HepG2 (cell line): ENCODE measurements around the gene OVOL3. TPM values are rescaled to one million over a fixed set of nuclear protein-coding genes. Genes with fewer than 3 reads are reported as not detected.

Source experiments
- ARNTL ChIP-seq: sonication (generic); formaldehyde crosslinking; IDR thresholded peaks from 2 replicates; pipeline ENCODE4 v1.4.0; 2020; ENCODE audit warnings: mild to moderate bottlenecking, missing genetic modification reagents
- JDP2 ChIP-seq: sonication (generic); formaldehyde crosslinking; IDR thresholded peaks from 2 replicates; pipeline ENCODE4 v1.8.1; 2022; ENCODE audit warnings: missing genetic modification reagents, borderline replicate concordance
- KDM5A ChIP-seq: fragments of 200-600 bp; sonication (generic); IDR thresholded peaks from 2 replicates; pipeline ENCODE4 v1.7.0; 2018; ENCODE audit warnings: antibody characterized with exemption, mild to moderate bottlenecking, low read length, borderline replicate concordance
- NFKB2 ChIP-seq: sonication (generic); formaldehyde crosslinking; IDR thresholded peaks from 2 replicates; pipeline ENCODE4 v1.4.0; 2020; ENCODE audit warnings: missing genetic modification reagents, borderline replicate concordance
- RXRA ChIP-seq: sonication (generic); formaldehyde crosslinking; IDR thresholded peaks from 2 replicates; pipeline ENCODE4 v1.5.1; 2020; ENCODE audit warnings: missing genetic modification reagents
- SIN3A ChIP-seq: IDR thresholded peaks from 2 replicates; pipeline ENCODE4 v1.6.1; 2011; ENCODE audit warnings: low read depth, mild to moderate bottlenecking, control low read depth, low read length, borderline replicate concordance
- TAF15 ChIP-seq: fragments of 200-400 bp; formaldehyde crosslinking; IDR thresholded peaks from one replicate; pipeline ENCODE4 v1.6.1; 2018; ENCODE audit warnings: mild to moderate bottlenecking, low read depth, low read length; ENCODE audit not compliant: poor library complexity, severe bottlenecking
- ZBTB25 ChIP-seq: IDR thresholded peaks from 2 replicates; pipeline ENCODE4 v1.6.1; 2018; ENCODE audit warnings: missing genetic modification reagents
- ZNF20 ChIP-seq: sonication (generic); formaldehyde crosslinking; IDR thresholded peaks from 2 replicates; pipeline ENCODE4 v1.4.0; 2020; ENCODE audit warnings: mild to moderate bottlenecking, moderate library complexity, missing genetic modification reagents
- ZNF331 ChIP-seq: sonication (generic); formaldehyde crosslinking; IDR thresholded peaks from 2 replicates; pipeline ENCODE4 v1.4.0; 2020; ENCODE audit warnings: missing genetic modification reagents
- ZNF550 ChIP-seq: sonication (generic); formaldehyde crosslinking; IDR thresholded peaks from 2 replicates; pipeline ENCODE4 v1.4.0; 2020; ENCODE audit warnings: mild to moderate bottlenecking, missing genetic modification reagents, borderline replicate concordance
- polyA plus RNA-seq, 8 experiments: library from polyadenylated mRNA; depleted of rRNA in 3 of 8; stranded (reverse) in 7 of 8; unstranded in 1 of 8; fragments of >200 nt; fragmentation: Illumina TruSeq in 4 of 8; extraction: Trizol in 4 of 8; gene quantifications; 2 replicates each; pipeline versions ENCODE4 v1.2.1 to v1.2.3, GENCODE V29; 2011 to 2016; ENCODE audit warnings: low read depth in 4 of 8, missing spikeins in 1 of 8, mixed read lengths in 1 of 8; ENCODE audit not compliant: insufficient read depth in 1 of 8
- total RNA-seq, 5 experiments: library from RNA; depleted of rRNA; stranded (reverse); fragments of >200 nt; fragmentation: Illumina TruSeq; extraction: Trizol; gene quantifications; 2 replicates each; pipeline ENCODE4 v1.2.3, GENCODE V29; 2016; ENCODE audit warnings: low read depth in 1 of 5
- TF ChIP-seq, protein P1 (sequence below): sonication (generic); formaldehyde crosslinking; IDR thresholded peaks from 2 replicates; pipeline ENCODE4 v1.8.1; 2023; ENCODE audit warnings: mild to moderate bottlenecking, missing genetic modification reagents
- TF ChIP-seq, protein P2 (sequence below): sonication (generic); formaldehyde crosslinking; IDR thresholded peaks from 2 replicates; pipeline ENCODE4 v1.4.0; 2020; ENCODE audit warnings: mild to moderate bottlenecking, missing genetic modification reagents
- TF ChIP-seq, protein P3 (sequence below): sonication (generic); formaldehyde crosslinking; IDR thresholded peaks from 2 replicates; pipeline ENCODE4 v1.5.1; 2020; ENCODE audit warnings: missing genetic modification reagents, mild to moderate bottlenecking, borderline replicate concordance
- TF ChIP-seq, protein P4 (sequence below): sonication (generic); formaldehyde crosslinking; conservative IDR thresholded peaks from 2 replicates; pipeline ENCODE4 v1.4.0; 2020; ENCODE audit warnings: missing genetic modification reagents
- TF ChIP-seq, protein P5 (sequence below): sonication (generic); formaldehyde crosslinking; IDR thresholded peaks from 2 replicates; pipeline ENCODE4 v1.5.1; 2020; ENCODE audit warnings: mild to moderate bottlenecking, moderate library complexity, missing genetic modification reagents
- TF ChIP-seq, protein P6 (sequence below): sonication (generic); formaldehyde crosslinking; IDR thresholded peaks from 2 replicates; pipeline ENCODE4 v1.8.0; 2022; ENCODE audit warnings: mild to moderate bottlenecking, missing genetic modification reagents, moderate library complexity

OVOL3 gene
- total and polyA plus RNA-seq, 2 of the 13 experiments (the other 11 are each of a cell fraction or from before 2014, with no cell fraction given) = not detected

DNA sequence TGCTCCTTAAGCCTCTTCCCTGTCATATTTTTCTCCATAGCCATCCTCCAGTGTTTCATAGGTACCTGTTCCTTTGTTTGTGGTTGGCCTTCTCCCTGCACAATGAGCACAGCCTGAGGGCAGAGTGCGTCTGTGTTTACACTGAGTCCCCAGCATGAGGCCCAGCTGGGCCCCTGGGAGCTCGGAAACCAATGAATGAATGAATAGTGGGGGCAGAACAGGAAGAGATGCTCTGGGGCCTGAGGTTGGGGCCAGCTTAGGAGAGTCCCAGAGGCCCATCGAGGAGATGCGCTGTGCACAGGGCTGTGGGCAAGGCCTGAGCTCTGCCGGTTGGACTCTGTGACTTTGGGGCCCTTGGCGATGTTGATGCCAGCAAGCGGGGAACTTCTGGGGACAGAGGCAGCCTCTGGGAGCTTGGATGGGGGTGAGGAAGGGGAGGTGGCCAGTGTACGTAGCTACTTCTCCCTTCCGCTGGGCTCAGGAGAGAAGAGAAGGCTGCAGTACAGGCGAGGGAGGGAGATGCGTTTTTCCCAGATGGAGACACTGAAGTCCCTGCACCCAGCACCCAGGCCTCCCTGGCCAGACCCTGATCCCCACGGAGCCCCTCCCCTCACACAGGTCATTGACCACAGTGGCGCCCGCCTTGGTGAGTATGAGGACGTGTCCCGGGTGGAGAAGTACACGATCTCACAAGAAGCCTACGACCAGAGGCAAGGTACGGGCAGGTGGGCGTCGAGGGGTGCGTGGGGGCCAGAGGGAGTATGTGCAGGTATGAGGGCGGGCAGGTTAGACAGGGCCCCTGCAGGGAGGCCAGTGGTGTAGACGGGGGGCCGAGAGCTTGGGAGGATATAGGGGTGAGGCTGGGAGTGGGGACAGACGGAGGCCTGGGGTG is 9.4 kb downstream of the OVOL3 start (continued):
- TF ChIP-seq KDM5A = peak; percentile 56; the same call in 1 of the 2 replicates
- TF ChIP-seq JDP2 (CRISPR knock-in tag) = no peak
- peak; percentile 58; the same call in 1 of the 2 replicates for TF ChIP-seq ZNF331
- TF ChIP-seq ARNTL (CRISPR knock-in tag) = peak; percentile 80
- TF ChIP-seq, protein P1, sequence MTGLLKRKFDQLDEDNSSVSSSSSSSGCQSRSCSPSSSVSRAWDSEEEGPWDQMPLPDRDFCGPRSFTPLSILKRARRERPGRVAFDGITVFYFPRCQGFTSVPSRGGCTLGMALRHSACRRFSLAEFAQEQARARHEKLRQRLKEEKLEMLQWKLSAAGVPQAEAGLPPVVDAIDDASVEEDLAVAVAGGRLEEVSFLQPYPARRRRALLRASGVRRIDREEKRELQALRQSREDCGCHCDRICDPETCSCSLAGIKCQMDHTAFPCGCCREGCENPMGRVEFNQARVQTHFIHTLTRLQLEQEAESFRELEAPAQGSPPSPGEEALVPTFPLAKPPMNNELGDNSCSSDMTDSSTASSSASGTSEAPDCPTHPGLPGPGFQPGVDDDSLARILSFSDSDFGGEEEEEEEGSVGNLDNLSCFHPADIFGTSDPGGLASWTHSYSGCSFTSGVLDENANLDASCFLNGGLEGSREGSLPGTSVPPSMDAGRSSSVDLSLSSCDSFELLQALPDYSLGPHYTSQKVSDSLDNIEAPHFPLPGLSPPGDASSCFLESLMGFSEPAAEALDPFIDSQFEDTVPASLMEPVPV (CRISPR knock-in tag) = peak; percentile 94
- TF ChIP-seq, protein P2, sequence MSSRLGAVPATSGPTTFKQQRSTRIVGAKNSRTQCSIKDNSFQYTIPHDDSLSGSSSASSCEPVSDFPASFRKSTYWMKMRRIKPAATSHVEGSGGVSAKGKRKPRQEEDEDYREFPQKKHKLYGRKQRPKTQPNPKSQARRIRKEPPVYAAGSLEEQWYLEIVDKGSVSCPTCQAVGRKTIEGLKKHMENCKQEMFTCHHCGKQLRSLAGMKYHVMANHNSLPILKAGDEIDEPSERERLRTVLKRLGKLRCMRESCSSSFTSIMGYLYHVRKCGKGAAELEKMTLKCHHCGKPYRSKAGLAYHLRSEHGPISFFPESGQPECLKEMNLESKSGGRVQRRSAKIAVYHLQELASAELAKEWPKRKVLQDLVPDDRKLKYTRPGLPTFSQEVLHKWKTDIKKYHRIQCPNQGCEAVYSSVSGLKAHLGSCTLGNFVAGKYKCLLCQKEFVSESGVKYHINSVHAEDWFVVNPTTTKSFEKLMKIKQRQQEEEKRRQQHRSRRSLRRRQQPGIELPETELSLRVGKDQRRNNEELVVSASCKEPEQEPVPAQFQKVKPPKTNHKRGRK = no peak
- TF ChIP-seq, protein P3, sequence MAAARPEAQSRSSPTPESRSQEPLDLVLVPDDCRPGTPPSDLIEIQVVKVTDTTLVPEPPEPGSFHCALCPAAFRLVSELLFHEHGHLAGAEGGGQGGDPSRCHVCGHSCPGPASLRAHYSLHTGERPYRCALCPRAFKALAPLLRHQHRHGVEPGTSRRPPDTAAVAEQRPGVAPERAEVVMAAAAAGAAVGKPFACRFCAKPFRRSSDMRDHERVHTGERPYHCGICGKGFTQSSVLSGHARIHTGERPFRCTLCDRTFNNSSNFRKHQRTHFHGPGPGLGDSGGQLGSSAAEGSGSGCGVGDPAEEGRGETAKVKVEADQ (CRISPR knock-in tag) = no peak
- peak; percentile 6; the same call in 1 of the 2 replicates for TF ChIP-seq NFKB2 (CRISPR knock-in tag)
- TF ChIP-seq, protein P4, sequence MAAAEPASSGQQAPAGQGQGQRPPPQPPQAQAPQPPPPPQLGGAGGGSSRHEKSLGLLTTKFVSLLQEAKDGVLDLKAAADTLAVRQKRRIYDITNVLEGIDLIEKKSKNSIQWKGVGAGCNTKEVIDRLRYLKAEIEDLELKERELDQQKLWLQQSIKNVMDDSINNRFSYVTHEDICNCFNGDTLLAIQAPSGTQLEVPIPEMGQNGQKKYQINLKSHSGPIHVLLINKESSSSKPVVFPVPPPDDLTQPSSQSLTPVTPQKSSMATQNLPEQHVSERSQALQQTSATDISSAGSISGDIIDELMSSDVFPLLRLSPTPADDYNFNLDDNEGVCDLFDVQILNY (CRISPR knock-in tag) = no peak
- TF ChIP-seq RXRA (CRISPR knock-in tag) = peak; percentile 73; the same call in 1 of the 2 replicates
- TF ChIP-seq, protein P5, sequence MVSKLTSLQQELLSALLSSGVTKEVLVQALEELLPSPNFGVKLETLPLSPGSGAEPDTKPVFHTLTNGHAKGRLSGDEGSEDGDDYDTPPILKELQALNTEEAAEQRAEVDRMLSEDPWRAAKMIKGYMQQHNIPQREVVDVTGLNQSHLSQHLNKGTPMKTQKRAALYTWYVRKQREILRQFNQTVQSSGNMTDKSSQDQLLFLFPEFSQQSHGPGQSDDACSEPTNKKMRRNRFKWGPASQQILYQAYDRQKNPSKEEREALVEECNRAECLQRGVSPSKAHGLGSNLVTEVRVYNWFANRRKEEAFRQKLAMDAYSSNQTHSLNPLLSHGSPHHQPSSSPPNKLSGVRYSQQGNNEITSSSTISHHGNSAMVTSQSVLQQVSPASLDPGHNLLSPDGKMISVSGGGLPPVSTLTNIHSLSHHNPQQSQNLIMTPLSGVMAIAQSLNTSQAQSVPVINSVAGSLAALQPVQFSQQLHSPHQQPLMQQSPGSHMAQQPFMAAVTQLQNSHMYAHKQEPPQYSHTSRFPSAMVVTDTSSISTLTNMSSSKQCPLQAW (CRISPR knock-in tag) = peak; percentile 82; the same call in 1 of the 2 replicates
- TF ChIP-seq ZBTB25 (CRISPR knock-in tag) = no peak
- TF ChIP-seq, protein P6, sequence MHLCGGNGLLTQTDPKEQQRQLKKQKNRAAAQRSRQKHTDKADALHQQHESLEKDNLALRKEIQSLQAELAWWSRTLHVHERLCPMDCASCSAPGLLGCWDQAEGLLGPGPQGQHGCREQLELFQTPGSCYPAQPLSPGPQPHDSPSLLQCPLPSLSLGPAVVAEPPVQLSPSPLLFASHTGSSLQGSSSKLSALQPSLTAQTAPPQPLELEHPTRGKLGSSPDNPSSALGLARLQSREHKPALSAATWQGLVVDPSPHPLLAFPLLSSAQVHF (CRISPR knock-in tag) = no peak
- TF ChIP-seq TAF15 = no peak
- TF ChIP-seq ZNF550 (CRISPR knock-in tag) = no peak
- TF ChIP-seq ZNF20 (CRISPR knock-in tag) = 0 out of 2 replicates have a peak, but pooled peaks have one; percentile 57
- TF ChIP-seq SIN3A = peak; percentile 97
